ENCODE data around the gene KLC1.

Gene KLC1

DNA sequence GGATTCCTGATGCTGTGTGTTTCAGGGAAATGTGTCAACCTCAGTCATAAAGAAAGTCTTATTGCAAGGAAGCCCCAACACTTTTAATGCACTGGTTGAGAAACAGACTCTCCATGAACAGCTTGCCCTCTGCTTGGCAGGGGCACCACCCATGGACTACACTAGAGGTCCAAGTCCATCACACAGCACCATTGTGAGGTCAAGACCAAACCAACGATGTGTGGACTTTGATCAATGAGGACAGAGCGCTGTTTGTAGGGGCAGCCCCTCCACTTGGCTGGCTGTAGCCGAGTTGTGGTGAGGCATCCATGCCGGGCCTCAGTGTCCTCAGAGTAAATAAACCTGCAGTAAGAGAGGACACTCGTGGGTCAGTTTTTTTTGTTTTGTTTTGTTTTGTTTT, 116.4 kb downstream of the KLC1 start:
- Mint-ChIP-seq H3K4me3 (no peak overlapping the region), H3K36me3 (ENCODE audit: insufficient read depth) (peaks cover 9% of the 10 kb centered on the region), H3K27ac (ENCODE audit: low read depth) (no peak overlapping the region), H3K9me3 (no peaks in the 10 kb centered on the region), H3K27me3 (no peaks in the 10 kb centered on the region), H3K4me1 (peaks cover 12% of the 10 kb centered on the region)
- DNase-seq (ENCODE audit: low spot score in 2 of 2), result no peak
- ATAC-seq (replicated peaks; ENCODE audit: extremely low read depth, poor library complexity, severe bottlenecking), result no peak

DNA sequence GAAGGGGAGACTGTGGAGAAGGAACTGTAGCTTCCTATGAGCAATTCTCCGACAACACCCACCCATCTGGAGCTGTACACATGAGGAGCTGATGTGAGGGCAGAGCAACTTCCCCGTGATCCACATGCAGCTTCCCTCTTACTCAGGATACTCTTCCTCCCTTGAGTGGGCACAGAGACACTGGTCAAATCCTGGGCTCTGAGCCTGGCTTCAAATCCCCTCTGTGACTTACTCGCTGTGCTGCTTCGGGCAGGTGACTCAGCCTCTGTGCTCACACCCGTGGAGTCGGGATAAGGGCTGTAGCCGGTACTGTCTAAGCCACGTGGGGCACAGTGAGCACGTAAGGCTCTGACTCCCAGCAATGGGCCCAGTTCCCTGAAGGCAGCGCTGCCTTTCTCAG, 117.7 kb downstream of the KLC1 start:
- peaks cover 12% of the 10 kb centered on the region for H3K4me1 Mint-ChIP-seq
- DNase-seq (ENCODE audit: low spot score in 2 of 2), result no peak
- no peak for ATAC-seq (replicated peaks; ENCODE audit: extremely low read depth, poor library complexity, severe bottlenecking)
- no peak overlapping the region for H3K27ac Mint-ChIP-seq (ENCODE audit: low read depth)
- H3K4me3 Mint-ChIP-seq, result no peak overlapping the region
- H3K36me3 Mint-ChIP-seq (ENCODE audit: insufficient read depth), result peaks cover 9% of the 10 kb centered on the region
- no peaks in the 10 kb centered on the region for H3K9me3 Mint-ChIP-seq
- H3K27me3 Mint-ChIP-seq, result no peaks in the 10 kb centered on the region

DNA sequence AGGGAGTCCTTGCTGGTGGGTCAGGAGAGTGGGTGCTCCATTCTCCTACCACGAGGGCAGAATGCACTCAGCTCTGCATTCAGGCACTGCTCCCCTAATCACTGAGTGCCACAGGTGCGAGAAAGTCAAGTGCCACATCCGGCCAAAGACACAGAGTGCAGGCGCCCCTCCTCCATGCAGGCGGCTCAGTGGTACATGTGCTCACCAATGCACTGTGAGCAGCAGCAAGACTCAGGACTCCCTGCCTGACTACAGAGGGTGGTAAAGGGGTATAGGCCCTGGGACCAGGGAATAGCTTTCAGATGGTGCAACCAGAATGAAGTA, 119.5 kb downstream of the KLC1 start:
- DNase-seq (ENCODE audit: low spot score in 2 of 2) (peak; percentile 46 to 71), ATAC-seq (replicated peaks; ENCODE audit: extremely low read depth, poor library complexity, severe bottlenecking) (peak; percentile 100)
- Mint-ChIP-seq H3K27me3 (no peaks in the 10 kb centered on the region), H3K4me1 (peaks cover 12% of the 10 kb centered on the region), H3K9me3 (no peaks in the 10 kb centered on the region), H3K27ac (ENCODE audit: low read depth) (peak overlapping the region; percentile 88), H3K36me3 (ENCODE audit: insufficient read depth) (peaks cover 8% of the 10 kb centered on the region), H3K4me3 (peak overlapping the region; percentile 56)

DNA sequence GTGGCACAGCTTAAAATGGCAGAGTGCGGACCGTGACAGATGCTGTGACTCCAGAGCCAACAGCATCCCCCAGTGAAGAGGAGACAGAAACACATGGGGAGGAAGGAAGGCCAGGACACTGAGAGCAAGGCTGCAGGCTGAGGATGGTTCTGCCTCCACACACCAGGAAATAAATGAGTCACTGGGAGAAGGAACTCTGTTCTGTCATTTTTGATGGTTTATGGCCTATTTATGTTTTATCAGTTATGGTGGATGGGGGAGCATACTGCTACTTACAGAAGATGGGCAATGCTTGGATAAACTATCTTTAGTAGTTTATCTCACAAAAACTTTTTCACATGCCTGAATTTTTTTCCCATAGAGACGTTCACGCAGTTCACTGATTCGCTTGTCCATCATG, 120.4 kb downstream of the KLC1 start:
- Mint-ChIP-seq H3K27me3 (no peaks in the 10 kb centered on the region), H3K27ac (ENCODE audit: low read depth) (peak overlapping the region; percentile 32)

DNA sequence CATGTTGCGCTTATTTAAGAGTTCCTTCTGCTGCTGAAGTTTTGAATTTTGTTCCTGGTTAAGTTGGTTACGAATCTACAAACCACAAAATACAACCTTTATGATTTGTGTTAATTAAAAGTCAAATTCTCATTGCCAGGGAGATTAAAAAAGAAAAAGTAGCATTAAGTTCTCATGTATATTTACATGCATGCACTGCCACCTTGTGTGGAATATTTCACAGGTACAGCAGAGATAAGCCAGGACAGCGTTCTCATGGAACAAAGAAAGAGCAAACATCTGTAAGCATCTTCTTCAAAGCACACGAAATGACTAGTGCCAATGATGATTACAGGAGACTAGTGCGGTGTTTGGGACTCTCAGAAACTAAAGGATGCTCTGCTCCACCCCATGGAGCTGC, 120.8 kb downstream of the KLC1 start:
- DNase-seq (ENCODE audit: low spot score in 2 of 2) (no peak), ATAC-seq (replicated peaks; ENCODE audit: extremely low read depth, poor library complexity, severe bottlenecking) (no peak)
- peaks cover 9% of the 10 kb centered on the region for H3K36me3 Mint-ChIP-seq (ENCODE audit: insufficient read depth)
- H3K27me3 Mint-ChIP-seq, result no peaks in the 10 kb centered on the region
- no peak overlapping the region for H3K27ac Mint-ChIP-seq (ENCODE audit: low read depth)
- H3K4me1 Mint-ChIP-seq, result peaks cover 12% of the 10 kb centered on the region
- no peaks in the 10 kb centered on the region for H3K9me3 Mint-ChIP-seq
- H3K4me3 Mint-ChIP-seq, result no peak overlapping the region

More for the DNA sequence above, 120.4 kb downstream of the KLC1 start:
- Mint-ChIP-seq H3K36me3 (ENCODE audit: insufficient read depth) (peaks cover 9% of the 10 kb centered on the region), H3K4me1 (peaks cover 12% of the 10 kb centered on the region), H3K4me3 (no peak overlapping the region), H3K9me3 (no peaks in the 10 kb centered on the region)
- DNase-seq (ENCODE audit: low spot score in 2 of 2) (no peak), ATAC-seq (replicated peaks; ENCODE audit: extremely low read depth, poor library complexity, severe bottlenecking) (no peak)

Measured in central memory CD8-positive, alpha-beta T cell (primary cell).